SJCRH30 (cell line): ENCODE data around the gene MXD4. TPM values are rescaled to one million over a fixed set of nuclear protein-coding genes. Genes with fewer than 3 reads are reported as not detected.

ENCODE experiments used
- DNase-seq, 2 experiments: peaks; one replicate each; pipeline ENCODE4 v3.0.0-alpha.2; 2015 to 2020
- H3K27ac ChIP-seq: fragments of 250-450 bp; sonication (Bioruptor Pico); 2 replicates; pipeline ENCODE4 v1.5.1; 2020; ENCODE audit warnings: mild to moderate bottlenecking, moderate library complexity
- H3K27me3 ChIP-seq: fragments of 250-450 bp; sonication (Bioruptor Pico); 2 replicates; pipeline ENCODE4 v1.5.1; 2020; ENCODE audit warnings: mild to moderate bottlenecking, moderate library complexity
- H3K36me3 ChIP-seq: fragments of 250-450 bp; sonication (Bioruptor Pico); 2 replicates; pipeline ENCODE4 v1.5.1; 2020; ENCODE audit warnings: mild to moderate bottlenecking, moderate library complexity
- H3K4me1 ChIP-seq: fragments of 250-450 bp; sonication (Bioruptor Pico); 2 replicates; pipeline ENCODE4 v1.5.1; 2020; ENCODE audit warnings: mild to moderate bottlenecking, moderate library complexity
- H3K4me3 ChIP-seq: fragments of 250-450 bp; sonication (Bioruptor Pico); 2 replicates; pipeline ENCODE4 v1.5.1; 2020; ENCODE audit warnings: mild to moderate bottlenecking, moderate library complexity
- H3K9me3 ChIP-seq: fragments of 250-450 bp; sonication (Bioruptor Pico); replicated peaks from 2 replicates; pipeline ENCODE4 v1.5.1; 2020; ENCODE audit warnings: mild to moderate bottlenecking, moderate library complexity
- total RNA-seq: library from RNA; depleted of rRNA; stranded (reverse); fragments of >200 nt; shearing (Covaris generic); gene quantifications from 2 replicates; pipeline ENCODE4 v1.2.3, GENCODE V29; 2014

The MXD4 gene
- total RNA-seq, 1 experiment from 2014 or later: 7.1 TPM

- Histone ChIP-seq H3K27ac (no peak overlapping the region), H3K4me1 (no peaks in the 10 kb centered on the region), H3K27me3 (no peaks in the 10 kb centered on the region), H3K4me3 (no peak overlapping the region), H3K9me3 (no peaks in the 10 kb centered on the region), H3K36me3 (no peaks in the 10 kb centered on the region)
- DNase-seq: no peak
Observed at GRCh38 chr4:2256781-2257191, 5.1 kb downstream of the MXD4 start.

- Histone ChIP-seq H3K4me1 (no peaks in the 10 kb centered on the region), H3K9me3 (no peaks in the 10 kb centered on the region), H3K27me3 (no peaks in the 10 kb centered on the region), H3K4me3 (no peak overlapping the region), H3K27ac (no peak overlapping the region), H3K36me3 (no peaks in the 10 kb centered on the region)
- no peak for DNase-seq
Observed at GRCh38 chr4:2256156-2256731, 5.7 kb downstream of the MXD4 start.

DNA sequence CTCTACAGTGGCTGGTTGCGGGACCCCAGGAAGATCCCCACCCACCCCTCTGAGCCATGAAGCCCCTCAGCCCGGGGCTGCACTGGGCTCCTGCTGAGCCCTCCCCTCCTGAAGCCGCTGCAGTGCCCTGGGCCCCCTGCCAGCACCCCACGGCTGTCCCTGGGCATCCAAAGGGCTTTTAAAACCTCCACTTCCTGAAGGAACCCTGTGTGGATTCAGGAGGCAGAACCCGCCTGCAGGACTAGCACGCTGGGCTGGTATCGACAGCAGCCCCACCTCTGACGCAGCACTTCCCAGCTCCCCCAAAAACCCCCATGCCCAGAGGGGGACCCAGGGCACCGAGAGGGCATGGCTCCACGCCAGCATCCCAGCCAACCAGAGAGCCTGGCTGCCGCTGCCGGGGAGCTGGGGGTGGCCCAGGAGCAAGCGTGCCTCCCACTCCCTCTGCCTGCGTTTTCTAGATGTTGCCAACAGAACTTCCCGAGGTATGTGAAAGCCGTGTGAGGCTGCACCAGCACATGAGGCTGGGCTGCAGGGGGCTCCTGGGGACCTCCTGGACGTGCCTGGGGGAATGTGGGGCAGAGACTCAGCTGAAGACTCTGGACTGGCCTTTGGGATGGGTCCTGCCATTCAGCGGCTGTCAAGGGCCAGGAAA is 6.3 kb downstream of the MXD4 start:
- H3K4me1 ChIP-seq: no peaks in the 10 kb centered on the region

GRCh38 chr4:2254665-2255500 is 7.0 kb downstream of the MXD4 start:
- Histone ChIP-seq H3K27me3 (no peaks in the 10 kb centered on the region), H3K9me3 (no peaks in the 10 kb centered on the region), H3K36me3 (no peaks in the 10 kb centered on the region), H3K4me1 (no peaks in the 10 kb centered on the region), H3K27ac (no peak overlapping the region), H3K4me3 (no peak overlapping the region)
- DNase-seq: no peak

More for the DNA sequence above, 6.3 kb downstream of the MXD4 start:
- peak in 1 of 2 experiments; percentile 3 for DNase-seq
- Histone ChIP-seq H3K4me3 (no peak overlapping the region), H3K9me3 (no peaks in the 10 kb centered on the region), H3K36me3 (no peaks in the 10 kb centered on the region), H3K27me3 (no peaks in the 10 kb centered on the region), H3K27ac (no peak overlapping the region)

DNA sequence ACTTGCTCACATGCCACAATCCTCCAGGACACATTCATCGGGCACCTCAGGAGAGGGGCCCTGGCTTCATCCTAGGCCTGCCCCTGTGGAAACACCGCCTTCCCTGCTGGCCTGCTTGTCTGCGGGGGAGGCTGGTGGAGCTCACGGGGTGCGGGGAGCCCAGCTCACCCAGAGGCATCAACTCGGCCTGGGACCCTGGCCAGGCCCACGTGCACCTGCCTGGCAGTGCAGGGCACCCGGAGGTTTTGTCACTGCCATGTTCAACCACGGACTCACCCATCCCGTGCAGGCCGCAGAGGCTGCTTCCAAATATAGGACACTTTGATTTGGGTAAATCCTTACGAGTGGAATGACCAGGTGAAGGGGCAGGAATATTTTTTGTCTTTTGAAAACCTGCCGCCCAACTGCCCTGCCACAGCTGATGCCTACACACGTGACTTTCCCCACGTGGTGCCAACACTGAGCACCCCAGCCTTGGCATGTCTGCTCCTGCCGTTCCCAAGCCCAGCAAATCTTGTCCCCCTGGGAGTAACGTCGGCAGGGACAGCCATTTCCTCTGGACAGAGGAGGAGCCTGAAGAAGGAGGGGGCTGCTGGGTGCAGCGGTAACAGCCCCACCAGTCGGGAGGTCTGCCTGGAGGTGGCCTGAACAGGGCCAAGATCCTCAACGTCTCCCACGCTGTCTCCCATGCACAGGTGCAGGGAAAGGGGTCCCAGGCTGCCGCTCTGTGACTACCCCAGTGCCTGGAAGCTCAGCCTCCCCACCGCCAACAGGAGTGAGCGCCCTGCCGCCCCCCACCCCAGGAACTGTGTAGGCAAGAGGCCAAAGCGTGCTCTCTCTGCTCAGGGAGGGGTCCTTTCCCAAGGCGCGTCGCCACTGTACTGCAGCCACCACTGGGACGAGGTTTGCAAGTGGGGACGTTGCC is 8.5 kb downstream of the MXD4 start:
- H3K4me1 ChIP-seq: no peaks in the 10 kb centered on the region
- no peak overlapping the region for H3K4me3 ChIP-seq
- DNase-seq: no peak
- H3K27ac ChIP-seq: no peak overlapping the region
- no peaks in the 10 kb centered on the region for H3K9me3 ChIP-seq
- no peaks in the 10 kb centered on the region for H3K27me3 ChIP-seq
- no peaks in the 10 kb centered on the region for H3K36me3 ChIP-seq

DNA sequence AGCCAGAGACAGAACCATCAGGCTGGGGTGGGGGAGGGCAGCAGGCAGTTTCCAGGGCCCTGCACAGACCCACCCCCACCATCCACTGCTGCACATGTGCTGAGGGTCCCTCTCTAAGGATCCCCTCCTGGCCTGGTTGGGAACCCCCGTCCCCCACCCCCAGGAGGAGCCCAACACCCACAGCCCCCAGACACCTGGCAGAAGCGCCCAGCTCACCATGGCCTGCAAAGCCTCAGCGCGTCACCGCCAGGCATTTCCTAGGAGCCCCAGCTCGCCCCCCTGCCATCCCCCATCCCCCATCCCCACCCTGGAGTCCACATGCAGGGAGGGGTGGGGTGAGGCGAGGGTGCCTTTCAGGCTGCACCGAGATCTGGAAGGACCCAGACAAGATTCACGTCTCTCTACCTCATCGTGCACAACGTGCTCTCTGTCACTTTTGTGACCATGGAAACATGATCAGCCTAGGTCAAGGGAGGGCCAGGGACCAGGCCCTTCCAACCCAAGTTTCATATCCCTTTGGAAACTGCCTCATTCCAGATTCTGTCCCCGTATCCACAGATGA is 9.3 kb downstream of the MXD4 start:
- no peaks in the 10 kb centered on the region for H3K9me3 ChIP-seq
- H3K27ac ChIP-seq: no peak overlapping the region
- no peaks in the 10 kb centered on the region for H3K27me3 ChIP-seq
- H3K36me3 ChIP-seq: no peaks in the 10 kb centered on the region
- no peak for DNase-seq
- no peak overlapping the region for H3K4me3 ChIP-seq
- no peaks in the 10 kb centered on the region for H3K4me1 ChIP-seq

GRCh38 chr4:2251795-2252529 is 9.9 kb downstream of the MXD4 start:
- no peak overlapping the region for H3K27ac ChIP-seq
- H3K4me3 ChIP-seq: no peak overlapping the region
- H3K9me3 ChIP-seq: no peaks in the 10 kb centered on the region
- no peaks in the 10 kb centered on the region for H3K4me1 ChIP-seq
- no peak for DNase-seq
- H3K27me3 ChIP-seq: no peaks in the 10 kb centered on the region
- no peaks in the 10 kb centered on the region for H3K36me3 ChIP-seq

DNA sequence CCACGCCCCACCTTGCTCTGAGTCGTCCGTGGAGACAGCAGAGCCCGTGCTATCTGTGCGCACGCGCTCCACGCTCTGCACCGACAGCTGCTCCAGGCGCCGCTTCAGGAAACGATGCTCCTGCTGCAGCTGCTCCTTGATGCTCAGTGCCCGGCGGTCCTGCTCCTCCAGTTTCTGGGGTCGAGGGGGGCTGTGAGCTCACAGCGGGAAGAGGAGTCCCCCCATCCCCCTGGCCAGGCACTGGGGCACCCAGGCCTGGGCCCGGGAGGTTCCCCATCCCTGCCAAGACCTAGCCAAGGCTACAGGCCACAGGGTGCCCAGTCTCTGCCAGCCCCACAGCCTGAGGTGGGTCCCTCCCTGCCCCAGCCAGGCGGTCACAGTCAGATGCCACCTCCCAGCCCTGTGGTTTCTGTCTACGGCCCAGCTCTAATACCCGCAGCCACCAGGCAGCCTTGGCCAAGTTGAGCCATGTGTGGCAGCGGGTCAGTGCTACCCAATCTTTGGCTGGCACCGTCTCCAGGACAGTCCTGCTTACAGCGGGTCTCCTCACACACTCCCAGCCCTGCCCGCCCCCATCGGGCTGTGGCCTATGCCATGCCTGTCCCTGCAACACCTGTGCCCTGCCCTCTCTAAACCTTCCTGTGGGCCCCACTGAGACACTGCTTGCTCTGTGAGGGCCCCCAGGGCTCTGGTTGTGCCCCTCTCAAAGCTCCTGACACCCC is 10.7 kb downstream of the MXD4 start:
- no peak overlapping the region for H3K4me3 ChIP-seq
- peak in 1 of 2 experiments; percentile 5 for DNase-seq
- H3K9me3 ChIP-seq: no peaks in the 10 kb centered on the region
- no peak overlapping the region for H3K27ac ChIP-seq
- no peaks in the 10 kb centered on the region for H3K36me3 ChIP-seq
- no peaks in the 10 kb centered on the region for H3K4me1 ChIP-seq
- H3K27me3 ChIP-seq: no peaks in the 10 kb centered on the region

DNA sequence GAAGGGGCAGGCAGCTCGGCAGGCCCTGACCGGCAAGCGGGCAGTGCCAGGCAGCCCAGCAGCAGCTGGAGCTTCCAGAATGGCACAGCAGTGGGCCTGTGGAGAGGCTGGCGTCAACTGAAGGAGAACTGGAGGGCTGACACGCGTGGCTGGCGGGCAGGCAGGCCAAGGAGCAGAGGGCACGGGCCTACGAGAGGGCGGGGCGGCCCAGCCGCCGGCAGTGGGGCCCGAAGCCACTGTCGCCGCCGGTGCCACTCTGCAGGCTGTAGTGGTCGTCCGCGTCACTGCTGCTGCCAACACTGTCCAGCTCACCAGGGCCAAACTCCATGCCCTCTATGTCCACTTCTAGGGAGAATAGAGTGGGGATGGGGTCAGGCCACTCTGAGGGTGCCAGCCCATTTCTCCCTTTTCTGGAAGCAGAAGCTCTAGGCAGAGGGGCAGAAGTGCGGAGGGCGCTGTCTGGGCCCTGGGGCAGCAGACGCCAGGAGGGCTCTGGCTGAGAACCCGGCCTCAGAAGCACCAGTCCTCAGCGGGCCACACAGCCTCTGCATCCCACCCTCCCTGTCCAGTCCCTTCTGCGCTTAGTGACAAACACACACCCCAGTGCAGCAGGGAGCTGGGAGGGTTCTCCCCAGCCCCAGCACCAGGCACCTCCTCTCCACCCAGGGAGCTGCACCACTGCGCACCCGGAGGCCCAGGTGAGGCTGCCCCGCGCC is 11.4 kb downstream of the MXD4 start:
- no peak overlapping the region for H3K4me3 ChIP-seq
- no peaks in the 10 kb centered on the region for H3K4me1 ChIP-seq
- DNase-seq: no peak
- no peaks in the 10 kb centered on the region for H3K36me3 ChIP-seq
- H3K9me3 ChIP-seq: no peaks in the 10 kb centered on the region
- H3K27me3 ChIP-seq: no peaks in the 10 kb centered on the region
- no peak overlapping the region for H3K27ac ChIP-seq

- Histone ChIP-seq H3K4me1 (no peaks in the 10 kb centered on the region), H3K36me3 (no peaks in the 10 kb centered on the region), H3K27me3 (no peaks in the 10 kb centered on the region), H3K27ac (no peak overlapping the region), H3K9me3 (no peaks in the 10 kb centered on the region), H3K4me3 (no peak overlapping the region)
- no peak for DNase-seq
Observed at GRCh38 chr4:2249526-2250356, 12.2 kb downstream of the MXD4 start.

DNA sequence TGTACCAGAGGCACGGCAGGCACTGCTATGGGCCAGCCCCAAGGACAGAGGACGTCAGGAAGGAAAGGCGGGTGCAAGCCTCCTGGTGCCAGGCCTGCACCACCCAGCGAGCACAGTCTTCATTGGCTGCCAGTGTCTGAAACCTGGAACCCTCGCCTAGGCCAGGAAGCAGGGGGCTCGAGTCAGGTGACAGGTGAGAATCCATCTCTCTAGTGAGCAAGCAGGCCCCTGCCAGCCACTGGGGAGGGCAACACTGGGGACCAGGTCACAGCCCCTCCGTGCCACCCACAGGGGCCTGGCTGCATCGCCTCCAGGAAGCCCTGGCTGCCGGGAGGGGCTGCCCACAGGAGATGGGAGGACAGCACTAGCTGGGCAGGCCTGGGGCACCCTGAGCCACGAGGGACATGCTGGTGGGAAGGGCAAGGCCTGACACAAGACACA is 13.1 kb downstream of the MXD4 start:
- no peaks in the 10 kb centered on the region for H3K36me3 ChIP-seq
- no peaks in the 10 kb centered on the region for H3K9me3 ChIP-seq
- DNase-seq: no peak
- no peaks in the 10 kb centered on the region for H3K27me3 ChIP-seq
- H3K4me3 ChIP-seq: no peak overlapping the region
- no peak overlapping the region for H3K27ac ChIP-seq
- H3K4me1 ChIP-seq: no peaks in the 10 kb centered on the region
